Activated naive CD4-positive, alpha-beta T cell treated with anti-CD3 and anti-CD28 coated beads, Interleukin-2, amount 10 ng/mL, durations not matched to agents 7 days and 5 days (primary cell): ENCODE results near the gene NR5A1.

Source experiments
- CTCF ChIA-PET: fragments of 350-600 bp; sonication (Branson Sonifier 250); formaldehyde crosslinking; loops from one replicate; lab custom pipeline; 2021; ENCODE audit warnings: antibody characterized with exemption; lab: Charles Lee
- DNase-seq: peaks from one replicate; pipeline ENCODE4 v3.0.0-alpha.2; 2020
- H3K27ac Mint-ChIP-seq: one replicate; pipeline ENCODE4 v1.8.0; 2021; ENCODE audit warnings: mild to moderate bottlenecking, moderate library complexity, mixed read lengths
- H3K27me3 Mint-ChIP-seq: one replicate; pipeline ENCODE4 v1.8.0; 2021; ENCODE audit warnings: mild to moderate bottlenecking, mixed read lengths
- H3K36me3 Mint-ChIP-seq: one replicate; pipeline ENCODE4 v1.8.0; 2021; ENCODE audit warnings: mixed read lengths
- H3K4me1 Mint-ChIP-seq: one replicate; pipeline ENCODE4 v1.8.0; 2021; ENCODE audit warnings: mixed read lengths
- H3K4me3 Mint-ChIP-seq: one replicate; pipeline ENCODE4 v1.8.0; 2021; ENCODE audit warnings: mild to moderate bottlenecking, moderate library complexity, mixed read lengths
- H3K9me3 Mint-ChIP-seq: one replicate; pipeline ENCODE4 v1.8.0; 2021; ENCODE audit warnings: mixed read lengths

The NR5A1 gene

GRCh38 chr9:124506931-124507879 lies at the start of gene NR5A1:
Gene NR5A1, minus strand, starts transcription at chr9:124507399. Its CDS starts 4,004 bp downstream, at chr9:124503395.
- H3K4me3 Mint-ChIP-seq, result no peak within 1 kb of the TSS
- CTCF ChIA-PET, result no interaction called here
- no peak within 1 kb of the TSS for H3K27ac Mint-ChIP-seq
- H3K4me1 Mint-ChIP-seq, result peaks cover 9% of the 10 kb centered on the region
- no peaks in the 10 kb centered on the region for H3K9me3 Mint-ChIP-seq
- DNase-seq, result no peak
- H3K36me3 Mint-ChIP-seq, result peaks cover 2% of the 10 kb centered on the region
- H3K27me3 Mint-ChIP-seq, result peaks cover 57% of the 10 kb centered on the region

GRCh38 chr9:124555043-124555442 lies 47.8 kb upstream of the NR5A1 start:
- DNase-seq, result no peak
- Mint-ChIP-seq H3K4me1 (no peaks in the 10 kb centered on the region), H3K36me3 (no peaks in the 10 kb centered on the region), H3K27ac (no peak overlapping the region), H3K9me3 (no peaks in the 10 kb centered on the region), H3K4me3 (no peak overlapping the region), H3K27me3 (peaks cover 5% of the 10 kb centered on the region)
- CTCF ChIA-PET, result interaction anchor here (0.6 to 2.0 kb wide), 2 partner anchors 18 to 76 kb away, joined by 3 to 7 read pairs; no protein-coding TSS in a partner anchor

- CTCF ChIA-PET, result interaction anchor here (2.8 to 4.3 kb wide), 3 partner anchors 17 to 158 kb away, joined by 18 to 45 read pairs (median 29); no protein-coding TSS in a partner anchor
- no peaks in the 10 kb centered on the region for H3K36me3 Mint-ChIP-seq
- H3K27me3 Mint-ChIP-seq, result peaks cover 5% of the 10 kb centered on the region
- no peak overlapping the region for H3K4me3 Mint-ChIP-seq
- no peak overlapping the region for H3K27ac Mint-ChIP-seq
- H3K4me1 Mint-ChIP-seq, result peaks cover 5% of the 10 kb centered on the region
- no peaks in the 10 kb centered on the region for H3K9me3 Mint-ChIP-seq
- no peak for DNase-seq
Measured at GRCh38 chr9:124553738-124554137, 46.5 kb upstream of the NR5A1 start.

- DNase-seq, result no peak
- no peak overlapping the region for H3K4me3 Mint-ChIP-seq
- H3K36me3 Mint-ChIP-seq, result no peaks in the 10 kb centered on the region
- no peaks in the 10 kb centered on the region for H3K9me3 Mint-ChIP-seq
- no peak overlapping the region for H3K27ac Mint-ChIP-seq
- peaks cover 5% of the 10 kb centered on the region for H3K27me3 Mint-ChIP-seq
- H3K4me1 Mint-ChIP-seq, result peaks cover 7% of the 10 kb centered on the region
- CTCF ChIA-PET, result interaction anchor here (0.8 to 4.3 kb wide), 16 partner anchors 12 to 212 kb away, joined by 3 to 45 read pairs (median 6); no protein-coding TSS in a partner anchor
Measured at GRCh38 chr9:124552273-124552605, 45.0 kb upstream of the NR5A1 start.

- CTCF ChIA-PET, result interaction anchor here (0.6 to 4.3 kb wide), 24 partner anchors 9 to 300 kb away, joined by 3 to 45 read pairs (median 4); no protein-coding TSS in a partner anchor
- Mint-ChIP-seq H3K4me3 (no peak overlapping the region), H3K4me1 (peaks cover 7% of the 10 kb centered on the region), H3K9me3 (no peaks in the 10 kb centered on the region), H3K27me3 (peaks cover 5% of the 10 kb centered on the region), H3K36me3 (no peaks in the 10 kb centered on the region), H3K27ac (no peak overlapping the region)
- DNase-seq, result peak; percentile 52
Measured at GRCh38 chr9:124551472-124552272, 44.5 kb upstream of the NR5A1 start.

GRCh38 chr9:124550072-124550471 lies 42.9 kb upstream of the NR5A1 start:
- DNase-seq, result no peak
- Mint-ChIP-seq H3K4me3 (no peak overlapping the region), H3K27ac (no peak overlapping the region), H3K9me3 (no peaks in the 10 kb centered on the region), H3K27me3 (peaks cover 12% of the 10 kb centered on the region), H3K36me3 (no peaks in the 10 kb centered on the region), H3K4me1 (peaks cover 7% of the 10 kb centered on the region)
- CTCF ChIA-PET, result no interaction called here

- Mint-ChIP-seq H3K4me3 (no peak overlapping the region), H3K4me1 (peaks cover 7% of the 10 kb centered on the region), H3K36me3 (no peaks in the 10 kb centered on the region), H3K27me3 (peaks cover 7% of the 10 kb centered on the region), H3K9me3 (no peaks in the 10 kb centered on the region), H3K27ac (no peak overlapping the region)
- CTCF ChIA-PET, result interaction anchor here (0.6 kb wide), 1 partner anchor 12 kb away, joined by 4 read pairs; no protein-coding TSS in a partner anchor
- no peak for DNase-seq
Measured at GRCh38 chr9:124549016-124549415, 41.8 kb upstream of the NR5A1 start.

- CTCF ChIA-PET, result interaction anchor here (1.1 to 1.2 kb wide), 2 partner anchors 125 to 228 kb away, joined by 3 read pairs; no protein-coding TSS in a partner anchor
- no peak overlapping the region for H3K4me3 Mint-ChIP-seq
- H3K4me1 Mint-ChIP-seq, result peaks cover 7% of the 10 kb centered on the region
- H3K36me3 Mint-ChIP-seq, result no peaks in the 10 kb centered on the region
- H3K27ac Mint-ChIP-seq, result no peak overlapping the region
- DNase-seq, result no peak
- no peaks in the 10 kb centered on the region for H3K9me3 Mint-ChIP-seq
- H3K27me3 Mint-ChIP-seq, result peaks cover 11% of the 10 kb centered on the region
Measured at GRCh38 chr9:124544535-124544934, 37.3 kb upstream of the NR5A1 start.

GRCh38 chr9:124541824-124542223 lies 34.6 kb upstream of the NR5A1 start:
- H3K4me1 Mint-ChIP-seq, result no peaks in the 10 kb centered on the region
- H3K27me3 Mint-ChIP-seq, result peaks cover 11% of the 10 kb centered on the region
- H3K36me3 Mint-ChIP-seq, result no peaks in the 10 kb centered on the region
- no peak overlapping the region for H3K27ac Mint-ChIP-seq
- no peak overlapping the region for H3K4me3 Mint-ChIP-seq
- no peak for DNase-seq
- CTCF ChIA-PET, result no interaction called here
- H3K9me3 Mint-ChIP-seq, result no peaks in the 10 kb centered on the region

- H3K27ac Mint-ChIP-seq, result no peak overlapping the region
- H3K27me3 Mint-ChIP-seq, result peaks cover 4% of the 10 kb centered on the region
- DNase-seq, result no peak
- H3K36me3 Mint-ChIP-seq, result no peaks in the 10 kb centered on the region
- no peaks in the 10 kb centered on the region for H3K4me1 Mint-ChIP-seq
- H3K9me3 Mint-ChIP-seq, result no peaks in the 10 kb centered on the region
- CTCF ChIA-PET, result interaction anchor here (1.1 to 7.1 kb wide), 8 partner anchors 9 to 128 kb away, joined by 3 to 92 read pairs (median 8); partner anchors contain the start of gene PSMB7
- H3K4me3 Mint-ChIP-seq, result no peak overlapping the region
Measured at GRCh38 chr9:124537926-124538325, 30.7 kb upstream of the NR5A1 start.

GRCh38 chr9:124535846-124536245 lies 28.6 kb upstream of the NR5A1 start:
- no peaks in the 10 kb centered on the region for H3K9me3 Mint-ChIP-seq
- H3K4me3 Mint-ChIP-seq, result no peak overlapping the region
- no peaks in the 10 kb centered on the region for H3K27me3 Mint-ChIP-seq
- CTCF ChIA-PET, result interaction anchor here (0.7 to 7.1 kb wide), 9 partner anchors 8 to 141 kb away, joined by 3 to 92 read pairs (median 4); partner anchors contain the start of gene PSMB7
- no peaks in the 10 kb centered on the region for H3K4me1 Mint-ChIP-seq
- H3K36me3 Mint-ChIP-seq, result no peaks in the 10 kb centered on the region
- H3K27ac Mint-ChIP-seq, result no peak overlapping the region
- DNase-seq, result no peak

GRCh38 chr9:124532897-124533296 lies 25.7 kb upstream of the NR5A1 start:
- Mint-ChIP-seq H3K27me3 (peaks cover 7% of the 10 kb centered on the region), H3K36me3 (no peaks in the 10 kb centered on the region), H3K9me3 (no peaks in the 10 kb centered on the region), H3K4me1 (no peaks in the 10 kb centered on the region), H3K4me3 (no peak overlapping the region), H3K27ac (no peak overlapping the region)
- DNase-seq, result no peak
- CTCF ChIA-PET, result no interaction called here

- no peaks in the 10 kb centered on the region for H3K4me1 Mint-ChIP-seq
- CTCF ChIA-PET, result no interaction called here
Measured at GRCh38 chr9:124531115-124531514, 23.9 kb upstream of the NR5A1 start.

GRCh38 chr9:124530246-124530645 lies 23.0 kb upstream of the NR5A1 start:
- Mint-ChIP-seq H3K4me1 (no peaks in the 10 kb centered on the region), H3K36me3 (no peaks in the 10 kb centered on the region), H3K4me3 (no peak overlapping the region), H3K9me3 (no peaks in the 10 kb centered on the region), H3K27ac (no peak overlapping the region), H3K27me3 (peaks cover 7% of the 10 kb centered on the region)
- DNase-seq, result no peak
- CTCF ChIA-PET, result no interaction called here

More at GRCh38 chr9:124531115-124531514, 23.9 kb upstream of the NR5A1 start:
- H3K27ac Mint-ChIP-seq, result no peak overlapping the region
- no peak overlapping the region for H3K4me3 Mint-ChIP-seq
- no peak for DNase-seq
- H3K36me3 Mint-ChIP-seq, result no peaks in the 10 kb centered on the region
- peaks cover 7% of the 10 kb centered on the region for H3K27me3 Mint-ChIP-seq
- no peaks in the 10 kb centered on the region for H3K9me3 Mint-ChIP-seq
